Measurements from ENCODE around the gene MAP2.

DNA sequence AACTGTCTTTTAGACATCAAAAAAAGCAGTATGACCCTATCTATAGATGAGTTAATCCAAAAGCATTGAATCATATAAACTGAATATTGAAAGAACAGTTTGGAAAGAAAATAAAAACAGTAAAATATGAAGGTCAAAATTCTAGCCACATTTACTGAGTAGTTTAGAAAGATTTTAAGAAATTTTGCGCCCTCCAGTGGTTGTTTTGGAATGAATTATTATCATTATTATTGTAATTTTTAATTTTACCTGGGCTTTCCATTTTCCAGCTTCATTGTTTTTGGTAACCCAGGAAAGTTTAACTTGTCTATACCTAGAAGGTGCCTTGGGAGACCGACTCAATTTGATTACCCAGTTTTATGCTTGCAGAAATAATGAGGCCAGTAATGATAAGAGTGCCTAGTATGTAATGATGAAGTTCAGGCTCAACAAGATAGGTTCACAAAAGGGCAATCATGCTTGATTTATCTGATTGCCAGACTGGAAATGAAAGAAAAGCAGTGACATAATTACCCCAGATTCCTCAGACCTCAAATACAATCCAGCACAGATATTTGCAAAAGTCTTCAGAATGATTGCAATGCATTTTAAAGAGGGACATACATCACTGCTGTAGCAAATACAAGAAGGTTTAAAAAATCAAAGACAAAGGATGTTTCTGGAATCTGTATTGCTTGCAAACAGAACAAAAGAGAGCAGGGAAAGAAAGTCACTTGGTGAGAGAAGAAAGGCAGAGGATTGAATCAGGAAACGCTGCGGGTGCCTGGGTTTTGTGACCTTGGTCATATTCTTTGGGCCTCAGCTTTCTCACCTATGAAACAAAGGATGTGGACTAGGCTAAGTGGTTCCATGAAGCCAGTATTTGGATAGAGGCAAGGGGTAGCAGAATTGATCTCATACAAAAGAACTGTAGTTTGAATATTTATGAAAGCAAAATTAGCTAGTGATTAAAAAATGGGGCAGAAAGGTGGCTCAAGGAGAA lies 153.8 kb downstream of the MAP2 start:
- TF ChIP-seq, protein P1, sequence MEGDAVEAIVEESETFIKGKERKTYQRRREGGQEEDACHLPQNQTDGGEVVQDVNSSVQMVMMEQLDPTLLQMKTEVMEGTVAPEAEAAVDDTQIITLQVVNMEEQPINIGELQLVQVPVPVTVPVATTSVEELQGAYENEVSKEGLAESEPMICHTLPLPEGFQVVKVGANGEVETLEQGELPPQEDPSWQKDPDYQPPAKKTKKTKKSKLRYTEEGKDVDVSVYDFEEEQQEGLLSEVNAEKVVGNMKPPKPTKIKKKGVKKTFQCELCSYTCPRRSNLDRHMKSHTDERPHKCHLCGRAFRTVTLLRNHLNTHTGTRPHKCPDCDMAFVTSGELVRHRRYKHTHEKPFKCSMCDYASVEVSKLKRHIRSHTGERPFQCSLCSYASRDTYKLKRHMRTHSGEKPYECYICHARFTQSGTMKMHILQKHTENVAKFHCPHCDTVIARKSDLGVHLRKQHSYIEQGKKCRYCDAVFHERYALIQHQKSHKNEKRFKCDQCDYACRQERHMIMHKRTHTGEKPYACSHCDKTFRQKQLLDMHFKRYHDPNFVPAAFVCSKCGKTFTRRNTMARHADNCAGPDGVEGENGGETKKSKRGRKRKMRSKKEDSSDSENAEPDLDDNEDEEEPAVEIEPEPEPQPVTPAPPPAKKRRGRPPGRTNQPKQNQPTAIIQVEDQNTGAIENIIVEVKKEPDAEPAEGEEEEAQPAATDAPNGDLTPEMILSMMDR (IDR thresholded peaks at IDR 0.05), result peak in 2 of 4 experiments; percentile 28 to 33
- TF ChIP-seq POLR2AphosphoS5 (IDR thresholded peaks at IDR 0.05) (no peak), POLR2A (IDR thresholded peaks at IDR 0.05) (no peak)
